ENCODE results near the gene SMLR1. TPM values are rescaled to one million over a fixed set of nuclear protein-coding genes. Genes with fewer than 3 reads are reported as not detected.

The SMLR1 gene
- total RNA-seq, 1 donor from 2014 or later: not detected

GRCh38 chr6:130849594-130849993, 22.4 kb downstream of the SMLR1 start:
- DNase-seq (ENCODE audit: low read depth): no peak

DNA sequence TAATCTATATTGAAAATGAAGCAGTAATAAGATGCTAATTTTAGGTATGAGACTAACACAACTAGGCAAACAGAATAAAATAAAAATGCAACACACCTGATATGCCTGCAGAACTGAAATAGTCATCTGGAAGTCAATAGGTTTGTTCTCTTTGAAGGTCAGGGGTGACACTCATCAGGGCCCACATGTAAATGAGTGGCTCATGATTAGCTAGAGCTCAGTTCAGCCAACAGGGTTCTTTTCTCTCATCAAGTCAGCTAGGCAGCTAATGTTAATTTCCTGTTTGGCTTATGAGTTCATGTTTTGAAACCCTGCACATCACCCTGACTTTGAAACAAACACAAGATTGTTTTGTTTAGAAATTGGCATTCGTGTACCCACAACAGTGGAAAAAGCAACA, 23.8 kb downstream of the SMLR1 start:
- DNase-seq (ENCODE audit: low read depth): no peak

GRCh38 chr6:130852844-130853554, 25.8 kb downstream of the SMLR1 start:
- DNase-seq (ENCODE audit: low read depth): no peak

DNA sequence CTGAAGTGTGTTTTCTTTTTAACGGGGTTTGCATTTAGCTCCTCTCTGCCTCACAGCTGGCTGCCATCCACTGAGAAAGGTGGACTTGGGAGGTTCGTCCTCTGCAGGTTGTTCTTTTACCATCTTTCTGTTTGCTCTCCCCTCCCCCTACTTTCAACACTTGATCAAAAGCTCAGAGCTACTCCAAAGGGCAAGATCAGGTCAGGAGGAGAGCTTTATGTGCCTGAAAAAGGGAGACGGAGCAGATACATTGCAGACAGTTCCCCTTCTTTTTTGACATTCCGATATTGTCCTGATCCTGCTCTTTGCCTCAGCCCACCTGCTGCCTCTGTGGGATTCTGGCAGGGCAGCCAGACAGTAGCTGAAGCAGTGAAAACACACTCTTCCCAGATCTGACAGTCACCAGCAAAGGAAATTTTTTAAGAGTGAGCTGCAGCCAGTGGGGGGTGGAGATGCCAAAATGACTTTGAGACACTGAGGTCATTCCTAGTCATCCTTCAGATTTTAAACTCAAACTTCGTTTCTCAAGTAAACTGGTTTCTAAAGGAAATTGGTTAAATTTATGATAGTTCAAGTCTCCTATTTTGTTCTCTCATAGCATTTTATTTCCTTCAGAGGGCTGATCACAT, 26.5 kb downstream of the SMLR1 start:
- peak; percentile 44 for DNase-seq (ENCODE audit: low read depth)

GRCh38 chr6:130858054-130858453, 30.8 kb downstream of the SMLR1 start:
- no peak for DNase-seq (ENCODE audit: low read depth)

- DNase-seq (ENCODE audit: low read depth): no peak
Observed at GRCh38 chr6:130858498-130859160, 31.4 kb downstream of the SMLR1 start.

GRCh38 chr6:130859161-130859867, 32.1 kb downstream of the SMLR1 start:
- DNase-seq (ENCODE audit: low read depth): no peak

DNA sequence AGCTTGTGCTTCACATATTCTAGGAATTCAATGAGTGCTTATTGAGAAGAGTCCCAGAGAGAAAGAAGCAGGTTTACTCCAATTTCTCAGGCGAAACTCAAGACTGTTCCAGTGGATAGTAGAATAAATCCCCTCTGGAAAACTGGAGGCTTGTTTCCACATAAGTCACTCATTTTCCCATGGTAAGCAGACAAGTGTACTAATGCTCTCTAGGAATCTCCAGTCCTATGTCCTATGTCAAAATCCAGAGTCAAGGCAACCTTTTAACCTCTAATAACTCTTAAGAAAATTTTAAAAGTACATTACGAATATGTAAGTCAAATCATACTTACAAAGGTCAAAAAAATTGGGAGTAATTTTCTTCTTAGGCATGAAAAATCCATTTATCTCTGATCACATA, 35.2 kb downstream of the SMLR1 start:
- no peak for DNase-seq (ENCODE audit: low read depth)

DNA sequence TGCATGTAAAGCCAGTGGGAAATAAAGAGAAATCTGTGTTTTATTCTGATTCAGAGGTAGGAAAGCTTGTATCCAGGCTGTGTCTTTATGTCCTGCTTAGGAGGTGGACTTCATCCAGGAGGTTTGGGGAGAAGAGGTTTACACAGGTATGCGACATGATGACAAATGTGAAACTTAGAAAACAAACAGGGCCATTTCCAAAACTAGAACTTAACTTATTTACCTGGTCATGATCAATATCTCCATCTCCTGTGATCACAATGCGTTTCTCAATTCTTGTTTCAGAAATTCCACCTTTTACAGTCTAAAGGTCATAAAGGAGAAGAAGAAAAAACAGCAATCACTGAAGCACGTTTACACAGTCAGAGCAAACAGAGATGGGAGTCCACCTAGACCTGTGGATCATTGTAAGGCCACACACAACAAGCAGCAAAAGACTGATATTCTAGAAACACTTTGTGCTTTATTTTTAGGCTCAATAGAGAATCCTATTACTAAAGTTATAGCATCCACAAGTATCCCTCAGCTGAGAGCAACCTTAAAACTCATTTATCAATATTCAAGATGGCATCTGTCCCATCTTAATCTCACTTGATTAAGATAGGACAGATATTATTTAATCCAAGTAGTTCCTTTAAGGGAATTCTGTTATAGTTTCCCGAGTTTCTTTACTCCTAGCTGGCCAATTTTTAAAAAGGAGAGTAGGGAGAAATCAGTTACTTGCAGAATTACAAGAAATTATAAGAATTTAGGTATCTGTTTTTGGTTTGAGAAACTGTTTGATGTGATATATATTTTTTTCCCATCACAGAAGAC, 36.4 kb downstream of the SMLR1 start:
- DNase-seq (ENCODE audit: low read depth): no peak

GRCh38 chr6:130864344-130864743, 37.1 kb downstream of the SMLR1 start:
- DNase-seq (ENCODE audit: low read depth): no peak

DNA sequence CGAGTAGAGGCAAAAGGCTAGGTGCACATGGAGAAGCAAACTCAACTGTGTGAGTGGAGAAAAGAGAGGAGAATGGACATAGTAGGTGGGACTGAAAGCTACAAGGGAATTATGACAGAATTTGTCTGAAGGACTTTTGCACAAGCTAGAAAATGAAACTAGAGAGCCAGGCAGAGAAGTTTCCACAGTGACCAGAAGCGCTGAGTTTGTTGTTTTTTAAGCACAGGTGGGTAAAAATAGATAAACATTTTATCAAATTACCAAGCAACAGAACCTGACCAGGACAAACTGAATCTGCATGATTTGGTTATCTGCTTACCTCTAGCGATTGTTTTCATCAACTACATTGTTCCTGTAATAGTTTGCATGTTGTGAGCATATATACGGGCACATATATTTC, 38.6 kb downstream of the SMLR1 start:
- DNase-seq (ENCODE audit: low read depth): no peak

DNA sequence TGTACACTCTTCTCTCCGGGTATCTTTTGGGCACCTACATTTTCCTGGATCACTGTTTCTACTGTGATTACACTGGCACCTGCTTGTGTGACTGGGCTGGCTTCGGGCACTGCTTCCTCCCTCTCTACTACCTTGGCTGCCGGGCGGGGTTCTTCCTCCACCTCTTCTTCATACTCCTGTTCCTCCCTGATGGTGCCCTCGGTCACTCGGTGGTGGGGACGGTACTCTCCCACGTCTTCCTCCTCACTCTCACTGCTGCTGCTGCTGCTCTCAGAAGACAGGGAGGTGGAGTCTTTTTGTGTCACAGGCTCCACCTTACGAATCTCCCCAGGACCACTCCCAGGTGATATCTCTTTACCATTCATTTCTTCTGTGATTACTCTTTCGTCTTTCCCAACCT, 42.5 kb downstream of the SMLR1 start:
- DNase-seq (ENCODE audit: low read depth): no peak

- no peak for DNase-seq (ENCODE audit: low read depth)
Observed at GRCh38 chr6:130870179-130870880, 43.1 kb downstream of the SMLR1 start.

DNA sequence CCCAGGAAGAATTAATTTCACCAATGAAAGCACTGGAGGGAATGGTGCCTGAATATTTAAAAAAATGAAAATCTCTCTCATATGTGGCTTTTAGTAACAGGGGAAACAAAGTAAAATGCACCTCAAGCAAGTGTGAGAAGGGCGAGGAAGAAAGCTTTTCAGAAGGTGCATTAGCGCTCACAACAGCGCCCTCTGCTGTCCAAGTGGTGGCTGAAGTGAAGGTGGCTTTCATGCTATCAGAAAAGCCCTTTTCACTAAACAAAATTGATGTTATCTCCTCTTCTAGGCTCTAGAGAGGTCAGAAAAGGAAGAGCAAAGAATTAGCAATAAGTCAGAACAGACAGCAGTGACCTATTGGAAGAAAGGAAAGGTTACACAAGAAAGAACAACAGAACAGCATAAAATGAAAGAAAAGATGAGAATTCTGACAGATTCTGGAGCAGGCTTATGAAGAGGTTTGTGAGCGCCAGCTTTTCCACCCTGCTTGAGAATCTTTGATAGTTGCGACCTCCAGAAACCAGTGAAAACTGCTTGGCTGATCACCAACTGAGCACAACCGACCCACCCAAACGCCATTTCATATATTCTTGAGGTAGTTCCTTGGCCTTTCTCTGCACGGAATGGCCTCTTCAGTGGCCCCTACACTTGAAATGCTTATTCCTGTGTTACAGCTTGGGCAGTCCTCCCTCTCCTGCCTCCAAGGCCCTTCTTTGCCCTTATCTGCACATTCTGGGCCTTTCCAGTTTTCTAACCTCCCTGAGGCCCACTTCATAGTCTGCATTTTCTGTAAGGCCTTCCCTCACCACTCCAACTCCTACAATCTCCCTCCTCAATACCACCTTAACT, 45.3 kb downstream of the SMLR1 start:
- DNase-seq (ENCODE audit: low read depth): peak; percentile 58

DNA sequence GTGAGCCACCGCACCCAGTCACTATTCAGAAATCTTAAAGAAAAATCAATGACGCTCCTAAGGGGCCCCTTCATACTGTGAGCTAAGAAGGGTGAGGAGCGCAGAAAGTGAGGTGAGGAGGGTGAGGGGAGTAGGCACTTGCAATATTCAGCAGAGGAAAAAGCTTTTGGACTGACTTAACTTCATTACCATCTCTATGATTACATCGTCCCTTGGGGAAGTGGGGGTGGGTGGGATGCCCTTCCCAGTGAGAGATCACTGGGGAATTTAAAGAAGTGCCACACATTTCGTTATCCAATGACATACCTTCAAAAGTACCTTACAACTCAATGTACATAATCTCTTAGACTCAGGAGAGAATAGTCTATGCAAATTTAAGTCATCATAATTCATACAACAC, 46.5 kb downstream of the SMLR1 start:
- no peak for DNase-seq (ENCODE audit: low read depth)

GRCh38 chr6:130879826-130880225, 52.6 kb downstream of the SMLR1 start:
- DNase-seq (ENCODE audit: low read depth): no peak

GRCh38 chr6:130882370-130882769, 55.2 kb downstream of the SMLR1 start:
- DNase-seq (ENCODE audit: low read depth): no peak

DNA sequence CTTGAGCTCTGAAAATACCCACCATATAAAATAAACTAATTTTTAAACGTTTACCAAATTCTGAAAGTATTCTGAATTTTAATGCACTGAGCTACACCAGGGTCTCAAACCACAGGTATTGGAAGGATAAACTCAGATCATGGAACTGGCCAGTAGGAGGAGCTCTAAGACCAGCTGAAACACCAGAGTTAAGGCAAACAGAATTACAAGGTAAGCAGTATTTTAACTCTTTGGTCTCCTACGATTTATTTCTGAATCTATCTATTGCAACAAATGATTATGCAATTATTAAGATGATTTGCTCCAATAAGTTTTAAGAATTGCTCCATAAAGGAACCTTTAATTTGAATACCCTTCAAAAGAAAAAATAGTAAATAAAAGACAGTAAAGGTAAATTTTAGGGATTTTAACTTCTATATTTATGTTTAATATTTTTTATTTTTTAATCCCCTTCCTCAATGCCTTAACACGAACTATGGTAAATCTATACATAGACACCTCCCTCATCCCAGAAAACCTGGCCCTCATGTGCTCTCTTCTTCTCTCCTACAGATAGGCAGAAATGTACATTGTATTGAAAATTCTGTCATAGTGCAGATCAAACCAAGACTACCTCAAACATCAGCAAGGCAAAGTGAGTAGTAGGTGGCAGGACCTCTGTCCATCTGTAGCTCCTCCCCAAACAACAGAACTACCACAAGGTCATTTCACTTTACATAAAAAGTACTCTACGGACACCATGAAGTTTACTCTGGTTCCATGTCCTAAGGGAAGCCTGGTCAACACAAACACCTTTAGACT, 58.4 kb downstream of the SMLR1 start:
- peak; percentile 80 for DNase-seq (ENCODE audit: low read depth)
